HG03045 (cell line): ENCODE results near the gene CITED4.

ENCODE experiments used
- ATAC-seq: cut with Tn5 transposase; IDR thresholded peaks from one replicate; pipeline ENCODE4 v1.9.1; 2021; ENCODE audit warnings: mild to moderate bottlenecking, moderate library complexity; ENCODE audit not compliant: unreplicated experiment

The CITED4 gene

DNA sequence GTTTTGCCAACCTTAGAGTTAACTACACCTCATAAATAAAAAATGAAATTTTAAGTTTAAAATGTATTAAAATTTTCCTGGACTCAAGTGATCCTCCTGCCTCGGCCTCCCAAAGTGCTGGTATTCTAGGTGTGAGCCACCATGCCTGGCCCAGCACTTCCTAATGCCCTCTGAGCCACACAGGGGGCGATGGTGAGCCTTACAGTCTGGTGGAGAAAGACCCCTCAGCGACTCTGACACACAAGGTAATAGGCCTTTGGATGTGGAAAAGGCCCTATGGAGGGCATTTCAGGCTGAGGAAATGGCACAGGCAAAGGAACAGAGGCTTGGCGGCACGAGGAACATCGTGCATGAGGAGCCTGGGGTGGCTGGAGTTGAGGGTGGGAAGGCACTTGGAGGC, 6.7 kb downstream of the CITED4 start:
- no peak for ATAC-seq

DNA sequence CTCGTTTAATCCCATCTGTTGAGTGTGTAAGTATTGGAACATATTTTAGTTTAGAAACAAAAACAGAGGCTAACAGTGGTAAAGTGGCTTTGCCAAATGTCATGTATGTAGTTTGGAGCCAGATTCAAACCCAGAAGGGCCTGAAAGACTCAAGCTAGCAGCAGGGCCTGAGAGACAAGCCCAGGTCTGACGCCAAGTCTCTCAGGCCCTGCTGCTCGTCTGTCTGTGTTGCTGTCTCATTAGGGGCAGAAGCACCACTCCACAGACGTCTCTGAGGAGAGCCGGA, 8.3 kb downstream of the CITED4 start:
- ATAC-seq, result no peak

DNA sequence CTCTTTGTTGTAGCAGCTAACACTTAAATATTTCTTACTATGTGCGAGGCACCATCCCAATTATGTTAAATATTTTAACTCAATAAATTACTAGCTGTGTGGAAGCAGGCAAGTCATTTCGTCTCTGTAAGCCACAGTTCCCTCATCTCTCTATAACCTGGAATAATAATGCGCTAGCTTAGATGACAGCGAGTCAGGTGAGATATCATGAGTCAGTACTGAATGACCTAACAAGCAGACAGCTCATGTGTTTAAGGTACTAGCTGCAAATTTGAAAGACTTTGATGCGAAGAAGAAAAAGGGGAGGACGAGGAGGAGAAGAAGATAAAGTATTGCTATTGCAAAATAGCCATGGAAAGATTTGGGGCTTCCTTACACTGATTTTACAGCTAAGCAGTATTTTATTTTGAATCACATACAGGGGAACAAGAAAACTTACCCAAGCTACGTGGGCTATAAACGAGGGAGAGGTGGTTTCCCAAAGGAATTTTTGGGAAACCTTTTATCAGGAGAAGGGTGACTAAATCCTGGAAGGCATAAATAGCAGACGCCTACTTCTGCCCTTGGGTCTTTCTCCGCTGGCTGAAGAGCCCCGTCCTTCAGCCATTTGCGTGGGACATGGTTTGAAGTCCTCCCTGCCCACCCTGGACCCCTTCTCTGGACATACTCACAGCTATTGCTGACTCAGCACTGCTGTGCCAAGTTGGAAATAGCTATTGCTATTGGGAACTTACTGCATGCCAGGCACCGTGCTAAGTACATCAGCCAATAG, 8.9 kb downstream of the CITED4 start:
- ATAC-seq, result no peak

GRCh38 chr1:40851643-40852042, 10.5 kb downstream of the CITED4 start:
- ATAC-seq, result no peak

- no peak for ATAC-seq
These were observed 12.2 kb downstream of the CITED4 start for GRCh38 chr1:40849801-40850592.

GRCh38 chr1:40848530-40849189, 13.5 kb downstream of the CITED4 start:
- no peak for ATAC-seq

DNA sequence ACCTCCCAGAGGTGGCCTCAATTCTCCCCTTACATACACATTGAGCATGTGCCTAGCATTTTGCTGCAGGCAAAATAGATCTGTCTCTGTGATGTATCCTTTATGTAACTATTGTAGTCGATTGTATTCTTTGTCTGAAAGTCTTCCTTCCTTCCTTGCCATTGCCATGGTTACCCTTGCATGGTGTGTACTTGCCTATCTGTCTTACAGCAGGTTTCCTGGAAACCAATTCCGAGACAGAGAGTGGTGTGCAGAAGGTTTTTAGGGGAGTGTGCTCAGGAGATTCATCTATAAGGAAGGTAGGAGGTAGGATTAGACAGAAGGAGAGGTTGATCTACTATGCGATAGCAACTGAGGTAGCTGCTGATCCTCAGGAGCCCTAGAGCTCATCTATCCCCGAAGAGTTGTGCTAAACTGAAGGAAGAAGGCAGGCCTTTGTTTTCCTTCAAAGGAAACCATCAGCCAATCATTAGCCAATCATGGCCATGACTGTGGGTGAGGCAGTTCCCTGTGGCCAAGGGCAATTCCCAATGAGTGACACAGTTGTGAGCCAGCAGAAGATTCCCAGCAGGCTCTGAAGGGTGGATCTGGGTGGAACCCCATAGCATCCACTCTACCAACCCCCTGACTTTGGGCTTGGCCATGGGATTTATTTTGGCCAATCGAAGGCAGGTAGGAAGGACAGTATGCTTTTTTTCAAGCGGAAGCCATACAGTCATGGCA, 15.0 kb downstream of the CITED4 start:
- ATAC-seq, result no peak

- no peak for ATAC-seq
These were observed 16.3 kb downstream of the CITED4 start for GRCh38 chr1:40845895-40846294.

DNA sequence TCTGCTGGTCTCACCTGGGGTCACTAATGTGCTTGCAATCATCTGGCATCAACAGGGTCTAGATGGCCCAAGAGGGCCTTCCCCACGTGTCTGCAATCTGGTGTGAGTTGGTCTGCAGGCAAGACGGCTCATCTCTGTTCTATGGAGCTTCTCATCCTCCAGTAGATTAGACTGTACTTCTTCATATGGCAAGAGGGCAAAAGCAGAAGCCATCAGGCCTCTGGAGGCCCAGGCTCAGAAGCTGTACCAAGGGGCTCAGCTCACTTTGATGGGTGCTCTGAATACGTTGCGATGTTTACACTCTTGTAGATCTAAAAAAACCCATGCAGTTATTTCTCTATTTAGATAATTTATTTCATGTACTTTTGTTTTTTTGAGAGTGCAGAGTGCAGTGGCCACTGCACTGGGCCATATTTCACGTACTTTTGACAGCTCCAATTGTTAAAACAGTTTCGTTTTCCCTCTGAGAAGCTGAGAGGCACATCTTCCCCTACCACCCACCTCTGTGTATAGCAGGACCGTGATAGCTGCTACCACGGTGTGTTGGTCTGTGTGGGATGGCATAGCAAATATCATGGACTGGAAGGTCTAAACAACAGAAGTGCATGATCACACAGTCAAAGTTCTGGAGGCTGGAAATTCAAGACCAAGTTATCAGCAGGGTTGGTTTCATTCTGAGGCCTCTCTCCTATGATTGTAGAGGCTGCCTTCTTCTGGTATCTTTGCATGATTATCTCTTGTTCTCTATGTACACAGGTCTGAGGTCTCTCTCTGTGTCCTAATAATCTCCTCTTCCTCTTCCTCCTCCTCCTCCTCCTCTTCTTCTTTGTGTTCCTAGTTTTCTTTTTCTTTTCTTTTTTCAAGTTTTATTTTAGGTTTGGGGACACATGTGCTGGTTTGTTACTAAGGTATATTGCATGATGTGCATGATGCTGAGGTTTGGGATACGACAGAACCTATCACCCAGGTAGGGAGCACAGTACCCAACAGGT, 17.0 kb downstream of the CITED4 start:
- no peak for ATAC-seq

DNA sequence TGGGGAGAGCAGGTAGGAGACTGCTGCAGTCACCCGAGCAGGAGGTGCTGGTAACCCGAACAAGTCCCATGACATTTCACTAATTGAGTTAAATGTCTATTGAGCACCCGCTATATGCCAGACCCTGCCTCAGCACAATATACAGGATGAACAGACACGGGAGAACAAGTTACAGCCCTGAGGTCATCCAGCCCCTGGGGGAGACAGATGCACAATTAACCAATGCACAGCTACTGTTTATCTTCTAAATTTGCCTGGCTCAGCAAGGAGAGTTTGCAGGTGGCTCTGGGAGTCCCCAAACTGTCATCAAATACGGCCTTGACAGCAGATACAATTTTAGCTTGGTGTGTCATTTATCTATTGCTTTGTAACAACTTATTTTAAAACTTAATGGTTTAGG, 18.1 kb downstream of the CITED4 start:
- no peak for ATAC-seq

DNA sequence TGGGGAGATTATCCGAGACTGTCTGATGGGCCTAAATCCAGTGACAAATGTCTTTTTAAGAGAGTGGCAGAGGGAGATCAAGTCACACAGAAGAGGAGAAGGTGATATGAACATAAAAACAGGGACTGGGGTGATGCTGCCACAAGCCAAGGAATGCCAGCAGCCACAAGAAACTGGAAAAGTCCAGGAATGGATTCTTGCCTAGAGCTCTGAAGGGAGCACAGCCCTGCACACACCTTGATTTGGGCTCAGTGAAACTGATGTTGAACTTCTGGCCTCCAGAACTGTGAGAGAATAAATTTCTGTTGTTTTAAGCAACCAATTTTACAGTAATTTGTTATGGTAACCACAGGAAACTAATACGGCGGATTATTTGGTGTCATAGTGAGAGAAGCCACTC, 19.5 kb downstream of the CITED4 start:
- no peak for ATAC-seq

GRCh38 chr1:40842207-40842606, 20.0 kb downstream of the CITED4 start:
- ATAC-seq, result no peak

DNA sequence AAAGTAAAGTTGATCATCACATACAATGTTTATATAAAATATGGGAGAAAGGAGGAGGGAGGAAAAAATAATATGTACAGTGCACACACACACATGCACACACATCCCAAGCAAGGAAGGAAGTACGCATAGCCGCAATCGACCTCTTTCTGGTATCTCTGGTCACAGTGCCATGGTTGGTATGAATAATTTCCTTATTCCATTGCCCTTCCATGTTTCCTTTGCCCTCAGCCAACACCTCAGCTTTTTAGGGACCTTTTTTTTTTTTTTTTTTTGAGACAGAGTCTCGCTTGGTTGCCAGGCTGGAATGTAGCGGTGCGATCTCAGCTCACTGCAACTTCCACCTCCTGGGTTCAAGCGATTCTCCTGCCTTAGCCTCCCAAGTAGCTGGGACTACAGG, 20.6 kb downstream of the CITED4 start:
- no peak for ATAC-seq

GRCh38 chr1:40840526-40841323, 21.4 kb downstream of the CITED4 start:
- ATAC-seq, result no peak

DNA sequence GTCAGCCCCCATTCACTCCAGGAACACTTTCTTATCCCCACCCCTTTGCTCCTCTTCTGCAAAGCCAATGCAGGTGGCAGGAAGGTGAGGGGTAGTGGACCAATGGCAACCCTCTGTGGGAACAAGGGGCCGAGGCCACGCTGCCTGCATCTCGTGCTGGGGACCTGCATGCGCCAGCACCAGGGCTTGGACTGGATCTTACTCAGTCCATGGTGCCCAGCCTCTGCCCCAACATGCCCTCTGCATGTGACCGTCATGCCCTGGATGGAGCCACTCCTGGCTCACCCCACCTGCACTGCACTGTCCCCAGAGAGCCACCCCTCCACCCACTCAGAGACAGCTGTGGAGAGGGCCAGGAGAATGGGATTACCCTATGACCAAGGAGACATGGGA, 22.2 kb downstream of the CITED4 start:
- ATAC-seq, result no peak

DNA sequence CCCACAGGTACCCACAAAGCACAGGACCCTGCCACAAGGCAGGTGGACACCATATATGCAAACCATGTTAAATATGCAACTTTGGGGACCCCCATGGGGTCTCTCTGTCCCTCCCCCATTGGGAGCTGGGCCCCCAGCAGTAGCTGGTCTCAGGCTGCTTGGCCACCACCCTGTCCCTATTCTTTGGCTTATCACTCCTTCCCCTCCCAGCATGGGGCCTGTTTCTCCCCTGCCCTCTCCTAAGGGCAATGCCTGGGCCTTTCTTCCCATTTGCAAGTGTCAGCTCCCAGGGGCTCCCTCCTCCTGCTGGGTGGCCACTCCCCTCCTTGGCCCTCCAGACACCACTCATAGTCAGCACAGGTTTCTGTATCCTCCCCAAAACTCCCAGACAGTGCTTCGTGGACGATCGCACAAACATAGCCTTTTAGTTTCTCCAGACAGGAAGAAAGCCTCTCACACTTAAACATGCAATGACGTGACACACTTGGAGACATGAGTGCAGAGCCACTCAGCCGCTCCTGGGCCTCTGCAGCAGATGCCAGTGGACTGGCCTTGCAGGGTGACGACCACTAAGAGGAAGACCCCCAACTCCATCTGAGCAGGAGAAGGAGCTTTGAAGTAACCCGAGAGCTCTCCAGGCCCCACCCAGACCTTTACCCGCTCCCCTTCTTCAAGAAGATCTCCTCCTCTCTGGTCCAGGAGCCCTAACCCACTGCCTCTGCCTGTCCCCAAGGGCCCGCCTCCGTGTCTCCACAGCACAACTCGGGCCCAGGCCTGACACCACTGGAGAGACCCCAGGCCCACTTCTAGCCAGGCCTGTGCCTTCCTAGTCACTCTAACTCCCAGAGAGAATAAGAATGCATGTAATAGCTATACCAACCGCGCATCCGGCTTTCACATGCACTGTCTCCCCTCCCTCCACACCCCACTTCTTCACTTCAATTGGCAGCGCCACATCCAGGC, 22.9 kb downstream of the CITED4 start:
- ATAC-seq, result no peak

- ATAC-seq, result no peak
These were observed 23.9 kb downstream of the CITED4 start for GRCh38 chr1:40838045-40838979.
